RCC 7860 (cell line): ENCODE measurements around the gene KCNQ1OT1.

Experiments used
- DNase-seq: peaks from one replicate; pipeline ENCODE4 v3.0.0-alpha.2; 2015; ENCODE audit warnings: low spot score
- FAIRE-seq: peaks from 2 replicates; lab custom pipeline; 2012; peaks lifted over from hg19 to GRCh38; lab: Jason Lieb, UNC

Gene KCNQ1OT1

GRCh38 chr11:2561696-2562581 lies 137.9 kb downstream of the KCNQ1OT1 start:
- FAIRE-seq (no peak), DNase-seq (no peak)

GRCh38 chr11:2559527-2560311 lies 140.1 kb downstream of the KCNQ1OT1 start:
- FAIRE-seq (no peak), DNase-seq (no peak)

GRCh38 chr11:2558861-2559526 lies 140.8 kb downstream of the KCNQ1OT1 start:
- no peak for DNase-seq
- no peak for FAIRE-seq

GRCh38 chr11:2558397-2558796 lies 141.4 kb downstream of the KCNQ1OT1 start:
- DNase-seq (no peak), FAIRE-seq (no peak)
